Kidney (tissue), 14 donors: ENCODE data around the gene CDK14. TPM values are rescaled to one million over a fixed set of nuclear protein-coding genes. Genes with fewer than 3 reads are reported as not detected.

Experiments
- DNase-seq, 5 donors: peaks; one replicate each; pipeline ENCODE4 v3.0.0-alpha.2; 2013 to 2020
- FAIRE-seq: peaks from 2 replicates; lab custom pipeline; 2012; peaks lifted over from hg19 to GRCh38; lab: Jason Lieb, UNC
- H3K27ac ChIP-seq, 2 donors: one replicate each; pipeline ENCODE4 v1.7.0; 2013; ENCODE audit warnings: low read depth in 2 of 2, low read length in 2 of 2, inconsistent platforms in 1 of 2
- H3K27me3 ChIP-seq: one replicate; pipeline ENCODE4 v1.7.1; 2013; ENCODE audit warnings: low read length, inconsistent platforms; ENCODE audit not compliant: control insufficient read depth, insufficient read depth
- H3K36me3 ChIP-seq, 3 donors: one replicate each; pipeline versions ENCODE4 v1.7.0 to v1.7.1; 2013; ENCODE audit warnings: low read length in 3 of 3, control low read depth in 1 of 3, inconsistent platforms in 1 of 3; ENCODE audit not compliant: insufficient read depth in 3 of 3, control insufficient read depth in 2 of 3
- H3K4me1 ChIP-seq, 3 donors: one replicate each; pipeline versions ENCODE4 v1.7.0 to v1.7.1; 2013; ENCODE audit warnings: low read length in 3 of 3, inconsistent platforms in 1 of 3, low read depth in 1 of 3; ENCODE audit not compliant: control insufficient read depth in 2 of 3, insufficient read depth in 2 of 3
- H3K4me3 ChIP-seq, 3 donors: one replicate each; pipeline versions ENCODE4 v1.7.0 to v1.8.1; 2013; ENCODE audit warnings: low read length in 3 of 3, control low read depth in 1 of 3, inconsistent platforms in 1 of 3
- H3K9ac ChIP-seq, 3 donors: one replicate each; pipeline versions ENCODE4 v1.7.0 to v1.7.1; 2013; ENCODE audit warnings: low read length in 3 of 3, control low read depth in 1 of 3, inconsistent platforms in 1 of 3
- H3K9me3 ChIP-seq, 3 donors: one replicate each; pipeline versions ENCODE4 v1.7.0 to v1.7.1; 2013; ENCODE audit warnings: low read length in 3 of 3, control low read depth in 1 of 3, inconsistent platforms in 1 of 3; ENCODE audit not compliant: control insufficient read depth in 2 of 3, insufficient read depth in 1 of 3
- intact Hi-C: fragments of 100-400 bp; cut with DNase I; formaldehyde crosslinking; loops from one replicate; pipeline ENCODE4 v1.11.1; 2022
- polyA plus RNA-seq: library from polyadenylated mRNA; stranded (reverse); fragments of 350-450 nt; fragmentation: Illumina TruSeq; extraction: RNeasy Lipid Tissue Mini Kit (QIAGEN cat#74804); gene quantifications from one replicate; pipeline ENCODE4 v1.2.3, GENCODE V29; 2014; ENCODE audit warnings: low read depth, low replicate concordance; ENCODE audit not compliant: insufficient read depth
- total RNA-seq: library from RNA; stranded (reverse); fragmentation: NEBNext Ultra II Directional; extraction: Animal tissue kit (Norgen Biotek cat#: 25700); gene quantifications from one replicate; pipeline ENCODE4 v1.2.1, GENCODE V29; 2021
- TF ChIP-seq, protein P1 (sequence below): IDR thresholded peaks from 3 replicates; pipeline ENCODE4 v1.5.1; 2012; ENCODE audit warnings: mild to moderate bottlenecking, moderate library complexity, borderline replicate concordance; ENCODE audit not compliant: insufficient read depth; ENCODE audit errors: extremely low read depth
- donor health status: control.
- donor health status: control.
- donor health status: control.
- donor health status: control.
- donor health status: control.
- donor health status: DM: yes; HTN: yes; CAD: no.
- donor health status: Normal renal cell carcinoma (clear cell type).

Gene CDK14
- total and polyA plus RNA-seq, 2 donors from 2014 or later, result 11.9 to 33.9 TPM

DNA sequence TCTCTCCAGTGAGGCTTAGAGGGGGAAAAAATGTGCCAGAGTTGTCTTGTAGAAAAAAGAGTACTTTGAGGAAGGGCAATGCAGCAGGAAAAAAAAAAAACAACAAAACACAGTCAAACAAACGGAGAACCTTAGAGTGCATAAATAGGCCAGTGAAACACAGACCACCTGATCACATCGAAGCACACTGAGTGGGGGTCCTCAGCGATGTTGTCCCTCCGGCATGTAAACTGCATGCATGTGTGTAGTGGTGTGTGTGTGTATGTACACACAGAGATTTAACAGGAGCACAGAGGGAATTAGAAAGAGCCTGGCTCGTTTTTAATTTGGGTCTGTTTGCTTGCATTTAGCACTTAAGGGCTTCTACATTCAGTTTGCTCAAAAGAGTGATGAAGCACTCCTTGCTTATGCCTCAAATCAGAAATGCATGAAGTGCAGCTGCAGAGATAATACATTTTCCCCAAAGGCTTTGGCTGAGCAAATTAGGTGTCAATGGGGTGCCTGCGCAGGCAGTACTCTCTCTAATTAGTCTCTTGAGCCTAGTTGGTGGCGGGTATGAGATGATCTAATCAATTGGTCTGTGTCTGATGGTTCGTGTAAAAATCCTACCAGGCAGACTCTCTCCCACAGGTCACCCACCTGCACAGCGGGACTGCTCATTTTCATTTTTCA is 605.5 kb downstream of the CDK14 start:
- TF ChIP-seq, protein P1, sequence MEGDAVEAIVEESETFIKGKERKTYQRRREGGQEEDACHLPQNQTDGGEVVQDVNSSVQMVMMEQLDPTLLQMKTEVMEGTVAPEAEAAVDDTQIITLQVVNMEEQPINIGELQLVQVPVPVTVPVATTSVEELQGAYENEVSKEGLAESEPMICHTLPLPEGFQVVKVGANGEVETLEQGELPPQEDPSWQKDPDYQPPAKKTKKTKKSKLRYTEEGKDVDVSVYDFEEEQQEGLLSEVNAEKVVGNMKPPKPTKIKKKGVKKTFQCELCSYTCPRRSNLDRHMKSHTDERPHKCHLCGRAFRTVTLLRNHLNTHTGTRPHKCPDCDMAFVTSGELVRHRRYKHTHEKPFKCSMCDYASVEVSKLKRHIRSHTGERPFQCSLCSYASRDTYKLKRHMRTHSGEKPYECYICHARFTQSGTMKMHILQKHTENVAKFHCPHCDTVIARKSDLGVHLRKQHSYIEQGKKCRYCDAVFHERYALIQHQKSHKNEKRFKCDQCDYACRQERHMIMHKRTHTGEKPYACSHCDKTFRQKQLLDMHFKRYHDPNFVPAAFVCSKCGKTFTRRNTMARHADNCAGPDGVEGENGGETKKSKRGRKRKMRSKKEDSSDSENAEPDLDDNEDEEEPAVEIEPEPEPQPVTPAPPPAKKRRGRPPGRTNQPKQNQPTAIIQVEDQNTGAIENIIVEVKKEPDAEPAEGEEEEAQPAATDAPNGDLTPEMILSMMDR, result no peak
- Histone ChIP-seq H3K9me3 (no peaks in the 10 kb centered on the region), H3K4me3 (no peak overlapping the region), H3K27me3 (no peaks in the 10 kb centered on the region), H3K9ac (no peak overlapping the region), H3K27ac (no peak overlapping the region), H3K4me1 (peaks cover 0 to 5% (median 0%) of the 10 kb centered on the region in 3 donors), H3K36me3 (no peaks in the 10 kb centered on the region)
- FAIRE-seq (no peak), DNase-seq (no peak)
- intact Hi-C loops, result no loop called here

- H3K9me3 ChIP-seq, result no peaks in the 10 kb centered on the region
- no peaks in the 10 kb centered on the region for H3K36me3 ChIP-seq
- intact Hi-C loops, result no loop called here
- no peak overlapping the region for H3K9ac ChIP-seq
- no peak for DNase-seq
- no peak overlapping the region for H3K27ac ChIP-seq
- no peak overlapping the region for H3K4me3 ChIP-seq
- H3K4me1 ChIP-seq, result no peaks in the 10 kb centered on the region
- TF ChIP-seq, protein P1, result no peak
- FAIRE-seq, result no peak
- no peaks in the 10 kb centered on the region for H3K27me3 ChIP-seq
These were observed 610.3 kb downstream of the CDK14 start for GRCh38 chr7:91206361-91206960.

GRCh38 chr7:91212582-91212981 is 616.5 kb downstream of the CDK14 start:
- H3K4me1 ChIP-seq, result no peaks in the 10 kb centered on the region
- DNase-seq (no peak), FAIRE-seq (no peak)
- no peaks in the 10 kb centered on the region for H3K9me3 ChIP-seq
- TF ChIP-seq, protein P1, result no peak
- H3K27ac ChIP-seq, result no peak overlapping the region
- intact Hi-C loops, result no loop called here
- no peaks in the 10 kb centered on the region for H3K36me3 ChIP-seq
- H3K4me3 ChIP-seq, result no peak overlapping the region
- H3K9ac ChIP-seq, result no peak overlapping the region
- H3K27me3 ChIP-seq, result no peaks in the 10 kb centered on the region
